ENCODE data around the gene CDKAL1. TPM values are rescaled to one million over a fixed set of nuclear protein-coding genes. Genes with fewer than 3 reads are reported as not detected.

Gene CDKAL1
- total RNA-seq, 1 donor from 2014 or later: 11.8 TPM

DNA sequence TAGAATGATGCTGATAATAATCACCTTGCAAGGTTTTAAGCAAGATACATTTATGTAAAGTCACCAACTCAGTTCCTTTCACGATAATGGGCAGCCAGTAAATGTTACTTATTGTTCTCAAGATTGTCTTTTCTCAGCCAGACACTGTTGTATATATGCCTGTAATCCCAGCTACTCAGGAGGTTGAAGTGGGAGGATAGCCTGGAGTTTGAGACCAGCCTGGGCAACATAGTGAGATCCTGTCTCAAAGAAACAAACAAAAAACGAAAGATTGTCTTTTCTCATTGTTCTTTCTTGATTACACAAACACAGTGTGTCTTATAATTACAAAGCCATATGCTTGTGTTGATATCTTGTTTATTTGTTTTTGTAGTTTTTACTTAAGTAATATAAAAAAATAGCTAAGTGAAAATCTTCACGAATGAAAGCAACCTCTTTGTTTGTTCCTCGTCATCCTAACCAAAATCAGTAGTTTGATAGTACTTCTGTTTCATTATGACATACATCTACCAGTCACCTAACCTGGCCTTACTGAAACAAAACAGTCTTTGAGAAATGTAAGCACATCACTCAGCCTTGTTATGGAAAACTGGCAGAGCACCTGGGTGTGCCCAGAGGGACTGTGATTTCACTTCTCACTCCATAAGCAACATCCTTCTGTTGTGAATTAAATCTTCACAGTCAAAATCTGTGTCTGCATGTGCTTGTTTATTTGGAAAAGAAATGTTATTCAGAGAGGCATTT, 623.1 kb downstream of the CDKAL1 start:
- DNase-seq (ENCODE audit: low read depth): no peak

DNA sequence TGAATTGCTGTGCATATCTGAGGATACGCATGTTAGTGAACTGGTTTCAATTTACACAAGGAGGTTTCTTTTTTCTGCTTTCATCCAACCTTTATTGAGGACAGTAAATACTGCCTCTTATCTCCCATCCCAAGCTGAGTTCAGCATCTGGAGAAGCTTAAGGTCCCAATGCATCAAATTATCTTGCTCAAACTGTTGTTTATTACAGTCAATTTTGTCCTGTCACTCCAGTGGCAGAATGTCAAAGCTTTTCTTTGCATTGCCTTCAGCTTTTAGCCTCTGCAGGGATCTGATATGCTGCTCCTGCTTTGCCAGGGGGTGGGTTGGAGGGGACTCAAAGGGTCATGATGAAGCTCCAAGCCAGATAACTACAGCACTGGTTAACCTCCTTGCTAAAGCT, 623.9 kb downstream of the CDKAL1 start:
- DNase-seq (ENCODE audit: low read depth): no peak

DNA sequence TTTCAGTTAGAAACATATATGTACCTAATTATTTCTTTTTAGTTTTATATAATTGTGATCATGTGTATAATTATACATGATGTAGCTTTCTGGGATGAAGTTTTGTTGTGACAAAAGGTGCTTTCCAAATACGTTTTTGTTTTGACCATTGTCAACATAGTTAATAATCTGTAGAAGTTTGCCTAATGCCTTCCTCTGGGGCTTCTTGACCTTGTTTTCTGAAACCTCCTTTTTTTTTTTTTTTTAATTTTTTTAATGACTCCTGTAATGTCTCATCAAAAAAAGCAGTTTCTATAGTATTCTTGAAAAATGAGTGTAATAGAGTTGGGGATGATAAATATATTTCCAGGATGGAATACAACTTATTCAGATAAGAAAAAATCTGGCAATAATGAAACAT, 624.6 kb downstream of the CDKAL1 start:
- no peak for DNase-seq (ENCODE audit: low read depth)

DNA sequence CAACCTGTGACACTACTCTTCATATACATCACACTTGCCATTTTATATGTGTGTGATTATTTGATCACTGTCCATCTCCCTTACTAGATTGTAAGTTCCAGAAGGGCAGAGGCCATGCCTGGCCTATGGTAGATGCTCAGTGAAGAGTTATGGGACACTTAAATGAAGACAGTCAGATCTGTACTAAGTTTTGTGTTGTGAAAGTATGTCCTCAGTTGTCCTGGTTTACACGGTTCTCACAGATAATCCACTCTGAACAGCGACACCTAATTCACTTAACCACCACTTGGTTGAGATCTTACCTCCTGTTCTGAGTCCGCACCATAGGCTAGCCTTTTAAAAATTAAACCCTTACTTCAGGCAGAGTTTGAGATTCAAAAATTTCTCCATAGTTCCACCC, 625.2 kb downstream of the CDKAL1 start:
- no peak for DNase-seq (ENCODE audit: low read depth)

DNA sequence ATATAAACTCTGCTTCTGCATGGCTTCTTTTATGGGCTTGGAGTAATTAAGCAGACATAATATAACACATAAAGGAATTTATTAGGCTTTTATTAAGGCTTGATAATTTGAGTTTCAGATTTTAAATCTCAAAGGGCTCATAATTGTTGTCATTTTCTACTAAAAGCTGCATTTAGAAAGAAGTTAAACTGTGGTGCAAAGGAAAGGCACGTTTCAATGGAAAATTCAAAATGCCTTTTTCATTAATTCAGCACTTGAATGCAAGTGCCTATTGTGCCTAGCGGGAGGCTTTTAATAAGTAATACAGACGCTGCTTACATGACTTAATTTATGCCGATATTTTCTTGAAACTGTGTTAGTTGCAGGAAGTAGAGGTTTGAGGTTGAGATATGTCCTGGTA, 627.5 kb downstream of the CDKAL1 start:
- DNase-seq (ENCODE audit: low read depth): no peak

DNA sequence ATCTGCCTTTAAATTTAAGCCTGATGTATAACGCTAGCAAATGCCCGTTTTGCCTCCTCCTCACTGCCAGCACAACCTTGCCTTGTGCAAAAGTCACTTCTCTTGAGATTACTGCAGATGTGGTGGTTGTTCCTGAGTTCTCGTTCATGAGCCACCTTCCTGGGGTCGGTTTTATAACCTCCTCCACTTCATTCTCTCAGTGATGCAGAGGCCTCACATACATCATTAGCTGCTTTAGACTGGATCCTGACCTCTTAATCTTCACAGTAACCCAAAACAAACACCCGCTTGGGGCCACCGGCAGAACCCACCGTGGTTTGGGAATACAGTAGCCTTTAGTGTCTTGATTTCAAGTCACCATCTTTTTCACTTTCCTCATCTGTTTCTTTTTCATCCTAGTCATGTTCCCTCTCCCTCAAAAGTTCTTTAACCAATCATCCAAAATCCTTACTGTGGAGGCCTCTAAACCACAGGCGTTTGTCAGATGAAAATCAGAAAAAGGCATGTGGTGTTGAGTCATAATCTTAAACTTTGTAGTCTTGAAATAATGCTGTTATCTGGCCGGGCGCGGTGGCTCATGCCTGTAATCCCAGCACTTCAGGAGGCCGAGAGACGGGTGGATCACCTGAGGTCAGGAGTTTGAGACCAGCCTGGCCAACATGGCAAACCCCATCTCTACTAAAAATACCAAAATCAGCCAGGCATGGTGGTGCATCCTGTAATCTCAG, 629.0 kb downstream of the CDKAL1 start:
- DNase-seq (ENCODE audit: low read depth): peak; percentile 29

DNA sequence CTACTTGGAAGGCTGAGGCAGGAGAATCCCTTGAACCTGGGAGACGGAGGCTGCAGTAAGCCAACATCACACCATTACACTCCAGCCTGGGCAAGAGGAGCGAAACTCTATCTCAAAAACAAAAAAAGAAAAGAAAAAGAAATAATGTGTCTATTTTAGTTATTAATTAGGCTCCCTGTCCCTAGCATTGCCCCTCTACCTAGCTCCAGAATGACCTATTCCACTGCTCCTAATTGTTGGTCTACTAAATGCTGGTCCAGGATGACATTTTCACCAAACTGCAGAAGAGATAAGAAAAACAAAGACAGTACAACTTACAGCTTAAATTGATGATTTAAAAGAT, 629.6 kb downstream of the CDKAL1 start:
- DNase-seq (ENCODE audit: low read depth): no peak

DNA sequence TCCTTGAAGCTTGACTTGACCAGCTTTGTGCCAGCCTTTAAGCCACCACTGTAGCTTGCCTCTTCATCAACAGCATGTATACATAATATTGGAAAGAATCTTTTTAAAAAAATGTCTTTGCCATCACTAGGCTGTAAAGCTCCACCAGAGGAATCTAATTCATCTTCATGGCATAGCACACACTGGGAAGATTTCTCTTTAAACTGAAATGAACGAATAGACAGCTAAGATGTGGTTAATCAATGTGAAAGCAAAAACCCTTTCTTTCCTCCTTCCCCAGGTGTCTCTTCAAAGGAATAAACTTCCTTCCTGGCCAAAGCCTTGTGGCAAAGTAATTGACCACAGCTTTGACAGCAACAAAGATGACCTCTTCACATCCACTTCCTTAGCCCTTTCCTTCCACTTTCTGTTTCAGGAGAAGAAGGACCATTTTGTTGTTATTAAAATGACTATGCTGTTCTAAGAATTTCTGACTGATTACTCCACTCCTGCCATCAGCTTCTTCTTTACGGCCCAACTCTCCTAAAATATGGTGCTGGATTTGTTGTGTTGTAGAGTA, 630.6 kb downstream of the CDKAL1 start:
- no peak for DNase-seq (ENCODE audit: low read depth)

DNA sequence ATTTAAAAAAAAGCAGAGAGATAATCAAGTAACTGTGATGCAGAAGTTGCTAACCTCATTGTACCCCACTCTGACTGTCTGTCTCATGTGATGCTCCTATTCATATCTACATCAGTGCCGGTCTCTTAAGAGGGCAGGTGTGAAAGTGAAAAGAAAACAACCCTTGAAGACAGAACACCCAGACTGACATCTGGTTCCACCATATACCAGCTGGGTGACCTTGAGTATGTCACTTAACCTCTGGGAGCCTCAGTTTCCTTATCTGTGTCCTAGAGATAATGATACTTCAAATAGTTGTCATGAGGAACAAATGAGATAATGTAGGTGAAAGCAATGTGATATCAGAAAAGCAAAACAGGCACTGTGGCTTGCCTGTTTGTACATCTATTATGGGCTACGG, 632.5 kb downstream of the CDKAL1 start:
- no peak for DNase-seq (ENCODE audit: low read depth)

DNA sequence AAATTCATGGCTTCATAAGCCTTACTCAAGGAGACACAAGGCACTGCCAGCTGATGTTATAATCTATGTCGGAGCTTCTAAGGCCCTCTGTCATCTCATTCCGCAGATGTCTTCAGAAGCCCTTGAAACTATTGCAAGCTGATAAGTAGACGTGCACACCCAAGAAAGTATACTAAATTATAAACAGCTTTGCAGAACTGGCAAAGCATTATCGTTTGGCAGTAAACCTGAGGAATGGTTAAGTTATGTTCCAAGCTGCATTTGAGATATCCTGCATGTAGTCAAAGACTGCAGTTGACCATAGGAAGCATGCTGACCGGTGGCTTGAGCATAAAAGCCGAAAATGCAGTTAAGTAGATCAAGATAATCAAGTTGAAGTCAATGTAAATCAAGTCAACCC, 633.5 kb downstream of the CDKAL1 start:
- no peak for DNase-seq (ENCODE audit: low read depth)

DNA sequence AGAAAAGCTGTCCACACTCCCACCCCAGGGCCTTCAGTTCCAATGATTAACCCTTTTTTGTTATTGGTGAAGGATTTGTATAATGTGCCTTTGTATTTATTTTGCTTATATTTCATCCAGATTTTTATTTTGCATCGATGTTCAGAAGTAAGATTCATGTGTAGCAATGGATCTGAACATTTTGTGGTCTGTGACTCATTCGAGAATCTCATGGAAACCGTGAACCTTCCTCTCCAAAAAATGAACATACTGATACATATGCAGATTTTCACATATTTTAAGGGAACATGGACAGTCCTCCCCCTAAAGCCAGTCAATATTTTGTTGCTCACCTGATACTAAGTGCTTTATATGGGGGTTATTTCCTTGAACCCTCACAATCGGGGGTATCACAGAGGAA, 637.5 kb downstream of the CDKAL1 start:
- DNase-seq (ENCODE audit: low read depth): no peak

DNA sequence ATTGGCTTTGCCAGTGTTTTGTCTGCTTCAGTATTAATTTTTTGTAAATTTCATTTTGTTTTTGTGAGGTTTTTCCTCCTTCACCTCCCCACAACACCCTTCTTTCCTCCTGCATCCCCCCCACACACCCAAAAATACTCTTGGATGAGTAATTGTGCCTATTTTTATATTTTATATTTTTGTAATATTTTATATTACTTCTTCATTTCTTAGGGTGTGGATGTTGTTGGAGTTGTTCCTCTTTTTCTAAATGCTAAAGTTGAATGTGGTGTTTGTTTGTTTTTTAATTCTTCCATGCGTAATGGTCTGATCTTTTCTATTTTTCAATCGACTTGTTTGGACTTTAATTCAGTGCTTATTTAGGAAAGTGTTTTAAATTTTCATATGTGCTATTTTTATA, 638.8 kb downstream of the CDKAL1 start:
- no peak for DNase-seq (ENCODE audit: low read depth)

DNA sequence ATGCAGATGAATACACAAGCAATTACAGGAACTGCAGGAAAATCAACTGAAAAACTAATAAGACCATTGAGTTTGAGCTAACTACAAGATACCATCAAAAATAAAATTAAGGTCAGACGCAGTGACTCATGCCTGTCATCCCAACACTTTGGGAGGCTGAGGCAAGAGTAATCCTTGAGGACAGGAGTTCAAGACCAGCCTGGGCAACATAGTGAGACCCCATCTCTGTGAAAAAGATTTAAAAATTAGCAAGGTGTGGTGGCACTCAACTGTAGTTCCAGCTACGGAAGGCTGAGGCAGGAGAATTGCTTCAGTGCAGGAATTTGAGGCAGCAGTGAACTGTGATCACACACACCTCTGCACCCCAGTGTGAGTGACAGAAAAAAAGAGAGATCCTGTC, 639.4 kb downstream of the CDKAL1 start:
- no peak for DNase-seq (ENCODE audit: low read depth)

DNA sequence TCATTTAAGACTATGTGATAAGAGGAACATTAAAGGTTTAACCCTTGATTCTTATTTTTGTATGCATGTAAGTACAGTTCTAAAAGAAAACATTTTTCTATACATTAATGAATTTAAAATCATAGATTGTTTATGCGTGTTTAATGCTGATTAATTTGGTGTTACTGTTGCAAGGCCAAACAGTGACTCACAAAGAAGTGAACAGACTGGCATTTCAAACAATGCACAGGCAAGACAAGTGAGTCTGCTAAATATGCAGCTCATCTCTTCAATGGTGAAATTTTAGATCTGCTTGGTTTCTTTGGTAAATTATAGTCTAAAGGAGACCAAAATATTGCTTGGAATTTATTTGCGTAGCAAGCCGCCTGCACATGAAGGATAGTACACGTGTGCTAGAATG, 641.9 kb downstream of the CDKAL1 start:
- no peak for DNase-seq (ENCODE audit: low read depth)

DNA sequence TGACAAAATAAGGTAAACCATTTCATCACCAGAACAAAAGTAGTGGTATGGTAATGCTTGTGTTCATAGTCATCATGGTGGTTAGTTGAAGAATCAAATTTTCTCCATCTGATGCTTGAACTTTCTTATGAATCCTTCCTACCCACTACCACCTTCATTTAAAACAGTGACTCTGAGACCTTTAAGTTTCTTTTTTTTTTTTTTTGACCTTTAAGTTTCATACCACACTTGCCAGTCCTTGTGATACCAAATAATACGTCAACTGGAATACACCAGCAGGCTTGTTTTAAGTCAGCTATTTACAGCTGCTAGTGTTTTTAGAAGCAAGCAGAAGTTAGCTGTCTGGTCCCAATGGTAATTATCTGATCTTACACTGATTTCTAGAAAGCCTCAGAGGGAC, 645.9 kb downstream of the CDKAL1 start:
- no peak for DNase-seq (ENCODE audit: low read depth)

DNA sequence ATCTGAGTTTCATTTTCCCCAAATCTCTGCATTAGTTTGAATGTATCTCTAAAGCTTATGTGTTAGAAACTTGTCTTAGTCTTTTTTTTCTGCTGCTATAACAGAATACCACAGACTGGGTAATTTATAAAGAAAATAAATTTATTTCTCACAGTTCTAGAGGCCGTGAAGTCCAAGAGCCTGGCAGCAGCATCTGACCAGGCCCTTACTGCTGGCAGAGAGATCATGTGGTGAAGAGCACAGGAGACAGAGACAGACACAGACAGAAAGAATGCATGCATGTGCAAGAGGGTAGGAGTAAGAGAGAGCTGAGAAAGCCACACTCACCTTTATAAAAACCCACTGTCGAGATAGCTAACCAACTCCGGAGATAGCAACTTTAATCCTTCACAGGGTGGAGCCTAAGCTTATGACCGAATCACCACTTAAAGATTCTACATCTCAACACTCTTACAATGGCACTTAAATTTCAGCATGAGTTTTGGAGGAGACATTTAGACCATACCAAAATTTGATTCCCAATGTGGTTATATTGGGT, 646.6 kb downstream of the CDKAL1 start:
- no peak for DNase-seq (ENCODE audit: low read depth)

DNA sequence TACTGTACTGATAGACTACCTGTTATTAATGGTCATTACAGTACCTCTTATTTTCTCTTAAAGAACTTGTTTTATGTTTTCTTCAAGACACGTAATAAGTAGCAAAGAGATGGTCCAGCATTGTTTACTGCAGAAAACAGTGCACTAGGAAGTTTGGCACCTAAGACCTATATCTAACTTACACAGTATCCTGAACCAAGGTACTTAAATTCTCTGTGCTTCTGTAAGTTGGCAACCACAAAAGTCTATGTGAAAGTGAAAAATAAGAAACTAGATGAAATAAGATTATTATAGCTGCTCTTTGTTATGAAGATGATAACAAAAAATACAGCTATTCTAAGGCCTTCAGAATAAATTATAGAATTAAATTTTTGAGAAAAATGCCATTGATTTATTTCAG, 647.6 kb downstream of the CDKAL1 start:
- no peak for DNase-seq (ENCODE audit: low read depth)

DNA sequence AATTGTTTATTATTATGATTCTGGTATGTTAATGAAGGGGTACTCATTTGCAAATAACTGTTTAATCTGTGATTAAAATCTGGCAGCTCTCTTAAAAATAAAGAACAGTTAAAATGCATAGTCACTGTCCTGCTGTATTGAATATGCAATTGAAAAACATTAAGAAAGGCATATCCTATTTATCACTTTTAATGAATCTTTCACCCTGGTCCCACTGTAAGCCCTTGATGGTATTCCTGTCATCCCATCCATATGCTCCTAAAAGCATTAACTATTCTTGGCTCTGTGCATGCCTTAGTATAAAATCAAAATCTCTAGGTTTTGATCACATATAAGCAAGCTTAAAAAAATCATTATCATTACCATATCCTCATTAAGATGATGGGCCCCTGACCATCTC, 648.3 kb downstream of the CDKAL1 start:
- no peak for DNase-seq (ENCODE audit: low read depth)

DNA sequence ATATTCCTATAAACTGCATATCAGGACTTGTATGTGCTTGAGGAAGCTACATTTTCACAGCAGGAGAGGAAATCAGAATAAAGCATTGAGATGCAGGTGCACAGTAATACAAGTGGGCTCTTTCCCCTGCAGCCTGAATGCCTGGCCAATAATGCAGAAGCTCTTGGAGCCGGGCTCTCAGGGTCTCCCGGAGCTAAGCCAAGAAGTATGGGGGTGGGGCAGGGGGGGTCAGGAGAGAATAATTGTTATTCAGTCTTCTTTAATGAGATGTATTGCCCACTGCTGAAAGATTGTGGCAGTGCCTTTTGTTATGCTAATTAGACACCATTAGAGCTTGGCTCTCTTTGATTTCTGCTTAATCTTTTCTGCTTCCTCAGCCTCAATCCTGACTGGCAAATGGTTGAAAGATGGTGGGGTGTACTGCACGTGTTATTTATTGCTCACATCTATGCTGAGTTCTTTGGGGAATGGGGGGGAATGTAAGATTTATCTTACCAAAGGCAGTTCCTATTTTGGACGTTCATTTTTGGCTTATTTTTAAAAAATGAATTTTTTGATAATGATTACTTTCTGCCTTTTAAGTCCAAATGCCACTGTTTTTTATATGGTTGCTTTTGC, 651.7 kb downstream of the CDKAL1 start:
- DNase-seq (ENCODE audit: low read depth): no peak

DNA sequence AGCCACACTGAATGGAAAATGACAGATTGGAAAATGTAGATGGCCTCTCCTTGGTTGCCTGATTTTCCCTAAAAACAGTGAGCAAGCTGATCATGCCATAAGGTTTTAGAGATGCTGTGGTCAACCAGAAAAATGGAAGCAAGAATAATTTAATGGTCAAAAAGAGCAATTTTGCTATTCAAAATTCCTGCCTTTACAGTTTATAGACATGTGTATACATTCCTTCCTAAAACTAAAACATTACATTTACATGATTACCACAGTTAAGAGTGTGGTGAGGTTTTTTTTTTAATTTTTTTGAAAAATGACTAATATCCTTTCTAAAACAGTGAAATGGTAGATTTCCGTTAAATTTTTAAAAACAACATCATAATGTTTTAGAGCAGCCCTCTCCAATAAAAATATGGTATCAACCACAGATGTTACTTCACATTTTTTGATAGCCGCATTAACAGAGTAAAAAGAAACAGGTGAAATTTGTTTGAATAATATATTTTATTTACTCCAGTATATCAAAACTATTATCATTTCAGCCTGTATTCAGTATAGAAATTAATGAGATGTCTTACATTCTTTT, 652.3 kb downstream of the CDKAL1 start:
- no peak for DNase-seq (ENCODE audit: low read depth)

DNA sequence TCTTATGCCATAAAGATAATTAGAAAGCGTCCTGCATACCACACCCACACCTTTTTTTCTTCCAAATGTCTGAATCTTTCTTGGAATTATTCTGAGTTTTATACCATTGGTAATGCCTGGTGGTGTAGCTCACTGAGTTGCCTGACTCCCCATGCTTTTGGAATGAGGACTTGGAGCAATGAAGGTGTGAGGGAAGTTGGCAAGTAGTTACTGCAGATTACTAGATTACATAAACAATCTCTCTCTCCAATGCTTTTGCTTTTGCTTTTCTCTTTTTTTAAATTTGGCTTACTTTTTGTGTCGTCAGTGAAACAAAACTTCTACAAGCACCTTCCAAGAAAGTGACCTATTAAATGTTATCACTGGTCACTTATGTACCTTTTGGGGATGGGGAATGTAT, 653.2 kb downstream of the CDKAL1 start:
- DNase-seq (ENCODE audit: low read depth): no peak

All from myocyte (in vitro differentiated cells).